Gastrocnemius medialis (tissue), 4 donors: ENCODE results near the gene CCNC. TPM values are rescaled to one million over a fixed set of nuclear protein-coding genes. Genes with fewer than 3 reads are reported as not detected.

Experiments used
- ATAC-seq, 2 donors: fragments of 150-250 bp; one replicate each; pipeline ENCODE4 v1.9.1; 2016
- DNase-seq, 2 donors: peaks; one replicate each; pipeline ENCODE4 v3.0.0-alpha.2; 2019
- H3K27ac ChIP-seq, 4 donors: fragments of 200-600 bp; sonication (generic); 1 replicate in 1 of 4; 2 replicates in 3 of 4; pipeline ENCODE4 v1.5.1; 2016 to 2018; ENCODE audit warnings: mild to moderate bottlenecking in 2 of 4, moderate library complexity in 1 of 4
- H3K27me3 ChIP-seq, 3 donors: fragments of 200-600 bp; sonication (generic) in 2 of 3; 1 replicate in 1 of 3; 2 replicates in 2 of 3; pipeline versions ENCODE4 v1.5.1 to v1.6.0; 2016 to 2019; ENCODE audit warnings: mild to moderate bottlenecking in 1 of 3, moderate library complexity in 1 of 3
- H3K36me3 ChIP-seq, 2 donors: fragments of 200-600 bp; sonication (generic) in 1 of 2; one replicate each; pipeline ENCODE4 v1.5.1; 2017 to 2018
- H3K4me1 ChIP-seq, 2 donors: fragments of 200-600 bp; sonication (generic) in 1 of 2; one replicate each; pipeline ENCODE4 v1.5.1; 2016 to 2017; ENCODE audit warnings: mild to moderate bottlenecking in 2 of 2
- H3K4me3 ChIP-seq, 4 donors: fragments of 200-600 bp; sonication (generic) in 3 of 4; 1 replicate in 1 of 4; 2 replicates in 3 of 4; pipeline ENCODE4 v1.5.1; 2016 to 2019; ENCODE audit warnings: mild to moderate bottlenecking in 2 of 4
- H3K9me3 ChIP-seq, 3 donors: fragments of 200-600 bp; sonication (generic) in 2 of 3; 1 replicate in 1 of 3; 2 replicates in 2 of 3; pipeline ENCODE4 v1.5.1; 2016 to 2019
- POLR2A ChIP-seq, 2 donors: fragments of 450-650 bp; IDR thresholded peaks; one replicate each; pipeline ENCODE4 v1.6.1; 2017; ENCODE audit warnings: antibody characterized with exemption in 2 of 2, mild to moderate bottlenecking in 2 of 2, moderate library complexity in 2 of 2
- in situ Hi-C, 4 donors: fragments of 200-750 bp; cut with MboI; loops; one replicate each; pipeline versions ENCODE4 v1.15.0 to v1.8.0; 2017; ENCODE audit warnings: low sequenced_read_pairs in 4 of 4
- intact Hi-C: fragments of 100-400 bp; cut with DNase I; formaldehyde crosslinking; loops from one replicate; pipeline ENCODE4 v1.15.1; 2023; ENCODE audit warnings: low total_unique reads
- total RNA-seq, 4 donors: library from RNA; depleted of rRNA; stranded (reverse); fragments of >200 nt; gene quantifications; one replicate each; pipeline versions ENCODE4 v1.1.0 to v1.2.3, GENCODE V29; 2016
- TF ChIP-seq, protein P1 (sequence below), 5 experiments: fragments of 450-650 bp in 3 of 5; fragments of 200-600 bp in 2 of 5; sonication (generic) in 2 of 5; IDR thresholded peaks in 4 of 5; conservative IDR thresholded peaks in 1 of 5; 1 replicate in 4 of 5; 2 replicates in 1 of 5; pipeline ENCODE4 v1.5.1; 2016 to 2019; ENCODE audit warnings: antibody characterized with exemption in 5 of 5, mild to moderate bottlenecking in 3 of 5, moderate library complexity in 3 of 5

CCNC gene
- total RNA-seq, 4 donors from 2014 or later: 18.1 to 45.4 (median 25.8) TPM

DNA sequence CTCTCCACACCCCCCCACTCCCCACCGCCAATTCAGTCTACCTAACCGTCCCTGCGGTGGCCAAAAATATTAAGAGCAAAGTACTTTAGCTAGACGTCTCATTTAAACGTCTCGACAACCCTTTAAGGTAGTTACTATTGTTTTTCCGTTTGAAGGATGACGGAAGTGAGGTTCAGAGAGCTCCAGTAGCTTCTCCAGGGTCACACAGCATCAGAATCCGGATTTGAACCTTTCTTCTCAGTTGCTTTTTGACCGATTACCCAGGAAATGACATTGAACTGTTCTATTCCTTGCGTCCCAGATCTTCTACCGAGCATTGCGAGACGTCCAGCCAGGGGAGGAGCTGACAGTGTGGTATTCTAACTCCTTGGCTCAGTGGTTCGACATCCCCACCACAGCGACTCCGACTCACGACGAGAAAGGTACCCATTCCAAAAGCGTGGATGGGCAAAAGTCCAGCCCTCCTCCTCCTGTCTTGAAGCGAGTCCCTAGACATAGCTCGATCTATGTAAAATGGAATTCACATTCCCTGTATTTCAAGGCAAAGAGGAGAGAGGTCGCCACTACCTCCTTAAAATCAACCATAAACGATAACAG is 40.5 kb upstream of the CCNC start:
- in situ Hi-C loops (no loop called here), intact Hi-C loops (loop anchor here (5.0 kb wide), 1 partner anchor 853 kb away; the partner anchor contains the start of gene SIM1)
- ATAC-seq (no peak), DNase-seq (no peak)
- Histone ChIP-seq H3K4me3 (no peak overlapping the region), H3K36me3 (no peaks in the 10 kb centered on the region), H3K27ac (no peak overlapping the region), H3K4me1 (peaks cover 8 to 23% of the 10 kb centered on the region in 2 donors), H3K9me3 (no peaks in the 10 kb centered on the region), H3K27me3 (peaks cover 98 to 100% (median 99%) of the 10 kb centered on the region in 3 donors)
- no peak for TF ChIP-seq POLR2A (IDR thresholded peaks at IDR 0.05)
- TF ChIP-seq, protein P1, sequence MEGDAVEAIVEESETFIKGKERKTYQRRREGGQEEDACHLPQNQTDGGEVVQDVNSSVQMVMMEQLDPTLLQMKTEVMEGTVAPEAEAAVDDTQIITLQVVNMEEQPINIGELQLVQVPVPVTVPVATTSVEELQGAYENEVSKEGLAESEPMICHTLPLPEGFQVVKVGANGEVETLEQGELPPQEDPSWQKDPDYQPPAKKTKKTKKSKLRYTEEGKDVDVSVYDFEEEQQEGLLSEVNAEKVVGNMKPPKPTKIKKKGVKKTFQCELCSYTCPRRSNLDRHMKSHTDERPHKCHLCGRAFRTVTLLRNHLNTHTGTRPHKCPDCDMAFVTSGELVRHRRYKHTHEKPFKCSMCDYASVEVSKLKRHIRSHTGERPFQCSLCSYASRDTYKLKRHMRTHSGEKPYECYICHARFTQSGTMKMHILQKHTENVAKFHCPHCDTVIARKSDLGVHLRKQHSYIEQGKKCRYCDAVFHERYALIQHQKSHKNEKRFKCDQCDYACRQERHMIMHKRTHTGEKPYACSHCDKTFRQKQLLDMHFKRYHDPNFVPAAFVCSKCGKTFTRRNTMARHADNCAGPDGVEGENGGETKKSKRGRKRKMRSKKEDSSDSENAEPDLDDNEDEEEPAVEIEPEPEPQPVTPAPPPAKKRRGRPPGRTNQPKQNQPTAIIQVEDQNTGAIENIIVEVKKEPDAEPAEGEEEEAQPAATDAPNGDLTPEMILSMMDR (IDR thresholded peaks at IDR 0.05 in 4 of 5, conservative IDR thresholded peaks at IDR 0.05 in 1 of 5): no peak

DNA sequence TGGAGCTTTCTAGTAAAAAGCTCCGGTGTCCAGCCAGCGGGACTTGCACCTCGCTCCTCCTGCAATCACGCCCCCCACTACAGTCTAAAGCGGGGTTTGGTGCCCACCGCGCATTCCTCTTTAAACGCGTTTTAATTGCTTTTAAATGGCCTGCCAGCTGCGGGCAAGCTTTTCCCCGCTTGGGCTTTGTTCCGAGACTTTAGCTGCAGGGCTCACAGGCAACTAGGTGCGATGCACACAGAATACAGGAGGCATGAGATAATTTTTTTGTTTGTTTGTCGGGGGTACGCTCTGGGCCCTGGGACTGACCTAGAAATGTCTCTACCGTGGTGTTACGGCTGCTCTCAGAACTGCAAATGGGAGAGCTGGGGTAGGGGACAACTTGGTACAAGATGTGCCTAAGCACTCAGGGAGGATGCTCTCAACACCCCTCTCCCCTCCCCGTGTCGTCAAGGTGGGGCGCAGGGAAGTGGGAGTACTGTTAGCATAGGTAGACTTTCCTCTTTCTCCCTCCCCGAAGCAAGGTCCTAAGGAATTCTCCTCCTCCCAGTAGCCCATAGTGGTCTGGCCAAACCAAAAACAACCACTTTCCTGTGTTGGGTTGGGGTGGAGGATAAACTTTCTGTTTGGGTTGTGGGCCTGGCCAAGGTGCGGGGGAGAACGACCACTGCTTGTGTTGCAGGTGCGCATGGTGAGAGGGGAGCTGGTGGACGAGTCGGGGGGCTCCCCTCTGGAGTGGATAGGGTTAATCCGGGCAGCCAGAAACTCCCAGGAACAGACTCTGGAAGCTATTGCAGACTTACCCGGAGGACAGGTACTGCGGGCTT is 39.8 kb upstream of the CCNC start:
- TF ChIP-seq POLR2A (IDR thresholded peaks at IDR 0.05): no peak
- TF ChIP-seq, protein P1 (IDR thresholded peaks at IDR 0.05 in 4 of 5, conservative IDR thresholded peaks at IDR 0.05 in 1 of 5): no peak
- intact Hi-C loops: loop anchor here (5.0 kb wide), 1 partner anchor 854 kb away; the partner anchor contains the start of gene SIM1

DNA sequence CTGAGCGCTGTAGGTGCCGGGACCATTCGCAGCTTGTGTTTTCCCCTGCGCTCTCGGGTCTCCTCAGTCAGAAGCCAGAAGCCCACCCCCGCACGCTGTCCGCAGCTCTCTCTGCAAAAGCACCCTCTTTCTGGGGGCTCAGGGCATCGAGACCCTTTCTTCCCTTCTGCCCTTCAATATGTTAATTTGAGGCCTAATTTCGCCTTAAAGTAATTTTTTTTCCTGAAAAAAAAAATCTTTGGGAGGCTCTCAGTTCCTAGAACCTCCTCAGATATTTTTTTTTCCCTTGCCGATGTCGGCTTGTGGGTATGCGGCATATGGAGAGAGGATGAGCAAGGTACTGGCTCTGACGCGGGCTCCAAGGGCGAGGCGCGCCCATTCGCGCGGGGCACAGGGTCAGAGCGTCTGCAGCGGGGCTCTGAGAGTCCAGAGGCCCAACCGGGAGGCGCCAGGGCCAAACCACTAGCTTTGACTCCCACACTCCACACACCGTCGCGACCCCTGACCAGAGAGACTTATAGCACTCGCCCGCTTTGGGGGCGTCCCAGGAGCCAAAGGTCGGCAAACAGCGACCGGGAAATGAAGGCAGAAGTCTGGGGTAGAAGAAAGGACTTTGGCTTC is 39.1 kb upstream of the CCNC start:
- H3K4me3 ChIP-seq: no peak overlapping the region
- H3K9me3 ChIP-seq: no peaks in the 10 kb centered on the region
- peaks cover 15 to 30% of the 10 kb centered on the region in 2 donors for H3K4me1 ChIP-seq
- no peaks in the 10 kb centered on the region for H3K36me3 ChIP-seq
- ATAC-seq: no peak
- no peak for TF ChIP-seq POLR2A (IDR thresholded peaks at IDR 0.05)
- TF ChIP-seq, protein P1 (IDR thresholded peaks at IDR 0.05 in 4 of 5, conservative IDR thresholded peaks at IDR 0.05 in 1 of 5): no peak
- no peak overlapping the region for H3K27ac ChIP-seq
- in situ Hi-C loops: no loop called here
- DNase-seq: no peak
- peaks cover 98 to 100% (median 100%) of the 10 kb centered on the region in 3 donors for H3K27me3 ChIP-seq
- intact Hi-C loops: loop anchor here (5.0 kb wide), 1 partner anchor 855 kb away; the partner anchor contains the start of gene SIM1

More for the DNA sequence above, 39.8 kb upstream of the CCNC start:
- in situ Hi-C loops: no loop called here
- no peak overlapping the region for H3K4me3 ChIP-seq
- no peaks in the 10 kb centered on the region for H3K9me3 ChIP-seq
- H3K36me3 ChIP-seq: no peaks in the 10 kb centered on the region
- no peak overlapping the region for H3K27ac ChIP-seq
- DNase-seq: no peak
- ATAC-seq: no peak
- H3K27me3 ChIP-seq: peaks cover 98 to 100% (median 100%) of the 10 kb centered on the region in 3 donors
- peaks cover 10 to 27% of the 10 kb centered on the region in 2 donors for H3K4me1 ChIP-seq

DNA sequence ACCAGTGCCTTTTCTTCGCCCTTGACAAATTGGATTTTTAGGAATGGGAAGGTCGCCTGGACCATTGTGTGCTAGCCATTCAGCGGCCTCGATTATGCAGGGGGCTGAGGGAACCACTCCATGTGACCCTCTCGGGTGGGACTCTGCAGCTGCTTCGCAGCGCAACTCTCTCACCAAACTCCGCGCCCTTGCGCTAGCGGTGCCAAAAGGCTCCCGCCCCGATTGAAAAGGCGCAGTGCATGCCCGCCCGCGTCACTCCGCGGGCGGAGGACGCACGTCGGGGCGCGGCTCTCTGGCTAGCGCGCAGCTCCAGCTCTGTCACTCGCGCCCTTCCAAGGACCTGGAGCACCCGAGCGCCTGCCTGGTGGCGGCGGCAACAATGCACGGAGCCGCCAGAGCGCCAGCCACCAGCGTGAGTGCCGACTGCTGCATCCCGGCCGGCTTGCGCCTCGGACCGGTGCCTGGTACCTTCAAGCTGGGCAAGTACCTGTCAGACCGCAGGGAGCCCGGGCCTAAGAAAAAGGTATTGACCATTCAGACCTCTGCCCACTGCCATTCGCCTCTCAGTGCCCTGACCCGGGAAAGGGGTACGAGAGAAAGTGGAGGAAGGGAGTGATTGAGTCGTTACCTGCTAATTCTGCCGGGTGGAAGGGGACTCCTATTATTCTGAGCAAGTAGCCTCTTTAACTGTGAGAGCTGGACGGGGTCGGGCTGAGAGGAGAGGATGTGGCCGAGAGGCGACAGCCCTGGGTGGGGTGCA is 38.4 kb upstream of the CCNC start, which contains the start of gene PRDM13:
Gene PRDM13, plus strand, starts transcription at position 178 of the 760 bp plus-strand sequence. Its CDS starts 202 bp downstream, at position 380.
- peak within 1 kb of the TSS in 1 of 4 donors; percentile 16 for H3K4me3 ChIP-seq
- no peaks in the 10 kb centered on the region for H3K36me3 ChIP-seq
- intact Hi-C loops (loop anchor here (5.0 kb wide), 1 partner anchor 855 kb away; the partner anchor contains the start of gene SIM1), in situ Hi-C loops (no loop called here)
- no peak for TF ChIP-seq POLR2A (IDR thresholded peaks at IDR 0.05)
- TF ChIP-seq, protein P1 (IDR thresholded peaks at IDR 0.05 in 4 of 5, conservative IDR thresholded peaks at IDR 0.05 in 1 of 5): no peak
- ATAC-seq (no peak), DNase-seq (no peak)
- no peak within 1 kb of the TSS for H3K27ac ChIP-seq
- H3K27me3 ChIP-seq: peaks cover 100% of the 10 kb centered on the region in 3 donors
- H3K9me3 ChIP-seq: no peaks in the 10 kb centered on the region
- peaks cover 15 to 30% of the 10 kb centered on the region in 2 donors for H3K4me1 ChIP-seq
